A549 (cell line): ENCODE results near the gene CUEDC2. TPM values are rescaled to one million over a fixed set of nuclear protein-coding genes. Genes with fewer than 3 reads are reported as not detected.

ENCODE experiments used
- ATAC-seq, 2 experiments: fragments of 200-7000 bp in 1 of 2; fragments of >200 bp in 1 of 2; cut with Nextera tagmentation in 1 of 2; cut with Tn5 transposase in 1 of 2; 3 replicates each; pipeline versions ENCODE4 v1.8.0 to v1.9.1; 2018 to 2020; ENCODE audit warnings: mild to moderate bottlenecking in 1 of 2, moderate library complexity in 1 of 2
- CTCF ChIA-PET: fragments of 300-600 bp; sonication (Branson Sonifier 250); formaldehyde crosslinking; extraction: SDS; loops from one replicate; lab custom pipeline; 2021; ENCODE audit warnings: antibody characterized with exemption, inconsistent platforms; lab: Yijun Ruan, JAX
- POLR2A ChIA-PET: fragments of 350-600 bp; formaldehyde crosslinking; extraction: SDS; loops from one replicate; lab custom pipeline; 2021; ENCODE audit warnings: antibody characterized with exemption, inconsistent platforms; lab: Yijun Ruan, JAX
- DNase-seq, 2 experiments: peaks; one replicate each; pipeline versions ENCODE4 v3.0.0 to v3.0.0-alpha.2; 2011 to 2016; ENCODE audit warnings: low read depth in 1 of 2, low spot score in 1 of 2
- FAIRE-seq: peaks from 2 replicates; lab custom pipeline; 2011; peaks lifted over from hg19 to GRCh38; lab: Jason Lieb, UNC
- H3K27ac ChIP-seq, 2 experiments: fragments of >200 bp; sonication (Bioruptor Twin); formaldehyde crosslinking; 3 replicates each; pipeline ENCODE4 v1.5.1; 2016 to 2017
- H3K4me1 ChIP-seq: fragments of >200 bp; sonication (Bioruptor Twin); formaldehyde crosslinking; 3 replicates; pipeline ENCODE4 v1.6.1; 2016
- H3K4me2 ChIP-seq: fragments of >200 bp; sonication (Bioruptor Twin); formaldehyde crosslinking; 3 replicates; pipeline ENCODE4 v1.6.1; 2016
- H3K4me3 ChIP-seq: fragments of >200 bp; sonication (Bioruptor Twin); formaldehyde crosslinking; 3 replicates; pipeline ENCODE4 v1.5.1; 2016
- H3K9me3 ChIP-seq: fragments of >200 bp; sonication (Bioruptor Twin); formaldehyde crosslinking; 3 replicates; pipeline ENCODE4 v1.6.1; 2016
- CBX2 ChIP-seq: fragments of 200-600 bp; sonication (generic); IDR thresholded peaks from 2 replicates; pipeline ENCODE4 v1.6.1; 2016; ENCODE audit warnings: low read depth, mild to moderate bottlenecking, borderline replicate concordance
- ESRRA ChIP-seq: fragments of 150-350 bp; IDR thresholded peaks from 2 replicates; pipeline ENCODE4 v1.6.1; 2014; ENCODE audit warnings: mild to moderate bottlenecking, low read length, borderline replicate concordance
- FOSL2 ChIP-seq, 2 experiments: fragments of 450-650 bp in 1 of 2; fragments of >200 bp in 1 of 2; sonication (Bioruptor Twin) in 1 of 2; formaldehyde crosslinking; IDR thresholded peaks; 2 replicates each; pipeline versions ENCODE4 v1.5.0 to v1.6.1; 2016 to 2020; ENCODE audit warnings: mild to moderate bottlenecking in 1 of 2, moderate library complexity in 1 of 2
- HDAC2 ChIP-seq: fragments of 200-600 bp; sonication (generic); IDR thresholded peaks from 2 replicates; pipeline ENCODE4 v1.6.1; 2016
- HEYL ChIP-seq: fragments of 250-450 bp; sonication (Bioruptor Pico); IDR thresholded peaks from 2 replicates; pipeline ENCODE4 v1.8.0; 2021; ENCODE audit warnings: mild to moderate bottlenecking, moderate library complexity
- JUN ChIP-seq, 2 experiments: fragments of >200 bp; sonication (Bioruptor Twin); formaldehyde crosslinking; IDR thresholded peaks; 2 replicates in 1 of 2; 3 replicates in 1 of 2; pipeline ENCODE4 v1.6.1; 2016 to 2017
- JUNB ChIP-seq: fragments of >200 bp; sonication (Bioruptor Twin); formaldehyde crosslinking; IDR thresholded peaks from 2 replicates; pipeline ENCODE4 v1.6.1; 2016
- KDM5A ChIP-seq: fragments of 200-600 bp; sonication (generic); IDR thresholded peaks from 2 replicates; pipeline ENCODE4 v1.6.1; 2016; ENCODE audit warnings: antibody characterized with exemption, mild to moderate bottlenecking
- NFE2L2 ChIP-seq: fragments of 150-350 bp; conservative IDR thresholded peaks from 2 replicates; pipeline ENCODE4 v1.6.1; 2014; ENCODE audit warnings: low read length
- POLR2AphosphoS2 ChIP-seq: conservative IDR thresholded peaks from 2 replicates; pipeline ENCODE4 v1.6.1; 2012; ENCODE audit warnings: low read length, improper control_type of control experiment, inconsistent platforms
- RAD21 ChIP-seq, 2 experiments: fragments of >200 bp in 1 of 2; sonication (Bioruptor Twin) in 1 of 2; formaldehyde crosslinking in 1 of 2; IDR thresholded peaks in 1 of 2; conservative IDR thresholded peaks in 1 of 2; 2 replicates in 1 of 2; 3 replicates in 1 of 2; pipeline ENCODE4 v1.6.1; 2012 to 2018; ENCODE audit warnings: inconsistent platforms in 1 of 2
- RARB ChIP-seq: fragments of 250-450 bp; sonication (Bioruptor Pico); IDR thresholded peaks from 2 replicates; pipeline ENCODE4 v1.8.0; 2021; ENCODE audit warnings: mild to moderate bottlenecking, moderate library complexity
- RFX5 ChIP-seq: fragments of 450-650 bp; IDR thresholded peaks from 2 replicates; pipeline ENCODE4 v1.7.1; 2014; ENCODE audit warnings: antibody characterized with exemption, mild to moderate bottlenecking, moderate library complexity
- SMC3 ChIP-seq: fragments of >200 bp; sonication (Bioruptor Twin); formaldehyde crosslinking; IDR thresholded peaks from 3 replicates; pipeline ENCODE4 v1.6.1; 2018; ENCODE audit warnings: inconsistent platforms
- TP53 ChIP-seq: fragments of 250-450 bp; sonication (Bioruptor Pico); IDR thresholded peaks from 2 replicates; pipeline ENCODE4 v1.5.0; 2021; ENCODE audit warnings: mild to moderate bottlenecking, moderate library complexity
- WGBS: methylation state at CpG from one replicate; pipeline ENCODE4 v1.1.6; 2017; ENCODE audit errors: missing lambda C conversion rate; 5-methylcytosine and 5-hydroxymethylcytosine counted together
- polyA plus RNA-seq, 4 experiments: library from polyadenylated mRNA; depleted of rRNA in 3 of 4; stranded (reverse); fragments of >200 nt; fragmentation: RNase III in 1 of 4; extraction: RNeasy Plus Mini Kit Qiagen cat#74134 plus additional on column Dnase treatment in 1 of 4; gene quantifications; 2 replicates in 3 of 4; 3 replicates in 1 of 4; pipeline ENCODE4 v1.2.3, GENCODE V29; 2011 to 2017
- TF ChIP-seq, protein P1 (sequence below): IDR thresholded peaks from 2 replicates; pipeline ENCODE4 v1.6.1; 2012
- TF ChIP-seq, protein P2 (sequence below): fragments of 250-450 bp; sonication (Bioruptor Pico); IDR thresholded peaks from 2 replicates; pipeline ENCODE4 v1.5.0; 2020; ENCODE audit warnings: low read depth, mild to moderate bottlenecking, moderate library complexity
- TF ChIP-seq, protein P3 (sequence below): fragments of 450-650 bp; IDR thresholded peaks from 2 replicates; pipeline ENCODE4 v1.6.1; 2014; ENCODE audit warnings: antibody characterized with exemption
- TF ChIP-seq, protein P4 (sequence below): IDR thresholded peaks from 2 replicates; pipeline ENCODE4 v1.6.1; 2012; ENCODE audit warnings: low read depth, borderline replicate concordance
- TF ChIP-seq, protein P5 (sequence below): fragments of >200 bp; sonication (Bioruptor Twin); formaldehyde crosslinking; IDR thresholded peaks from 3 replicates; pipeline ENCODE4 v1.6.1; 2016
- TF ChIP-seq, protein P6 (sequence below): fragments of >200 bp; sonication (Bioruptor Twin); formaldehyde crosslinking; IDR thresholded peaks from 2 replicates; pipeline ENCODE4 v1.6.1; 2016

Gene CUEDC2
- polyA plus RNA-seq, 2 of the 4 experiments (the other 2 are of a cell fraction) = 43.7 to 67.4 TPM

DNA sequence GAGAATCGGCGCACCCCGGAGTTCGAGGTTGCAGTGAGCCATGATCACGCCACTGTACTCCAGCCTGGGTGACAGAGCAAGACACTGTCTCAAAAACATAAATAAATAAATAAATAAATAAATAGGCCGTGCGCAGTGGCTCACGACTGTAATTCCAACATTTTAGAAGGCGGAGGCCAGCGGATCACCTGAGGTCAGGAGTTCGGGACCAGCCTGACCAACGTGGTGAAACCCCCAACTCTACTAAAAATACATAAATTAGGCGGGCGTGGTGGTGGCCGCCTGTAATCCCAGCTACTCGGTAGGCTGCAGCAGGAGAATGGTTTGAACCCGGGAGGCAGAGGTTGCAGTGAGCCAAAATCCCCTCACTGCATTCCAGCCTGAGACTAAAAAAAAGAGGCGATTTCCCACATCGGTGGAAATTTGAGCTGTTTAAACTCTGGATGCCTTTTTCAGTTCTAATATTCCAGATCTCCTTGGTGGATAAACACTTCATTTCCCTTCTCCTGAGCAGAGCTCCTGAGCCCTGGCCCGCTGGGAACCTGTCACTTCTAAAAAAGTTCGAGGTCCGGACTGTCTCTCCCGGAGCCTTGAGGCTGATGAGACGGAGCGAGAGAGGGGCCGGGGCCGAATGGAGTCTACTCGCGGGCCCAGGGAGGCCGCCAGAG, 38.8 kb downstream of the CUEDC2 start:
- peaks cover 16% of the 10 kb centered on the region; the same call in 2 of the 3 replicates for H3K4me1 ChIP-seq
- H3K9me3 ChIP-seq = no peaks in the 10 kb centered on the region
- FAIRE-seq = no peak
- TF ChIP-seq, protein P1, sequence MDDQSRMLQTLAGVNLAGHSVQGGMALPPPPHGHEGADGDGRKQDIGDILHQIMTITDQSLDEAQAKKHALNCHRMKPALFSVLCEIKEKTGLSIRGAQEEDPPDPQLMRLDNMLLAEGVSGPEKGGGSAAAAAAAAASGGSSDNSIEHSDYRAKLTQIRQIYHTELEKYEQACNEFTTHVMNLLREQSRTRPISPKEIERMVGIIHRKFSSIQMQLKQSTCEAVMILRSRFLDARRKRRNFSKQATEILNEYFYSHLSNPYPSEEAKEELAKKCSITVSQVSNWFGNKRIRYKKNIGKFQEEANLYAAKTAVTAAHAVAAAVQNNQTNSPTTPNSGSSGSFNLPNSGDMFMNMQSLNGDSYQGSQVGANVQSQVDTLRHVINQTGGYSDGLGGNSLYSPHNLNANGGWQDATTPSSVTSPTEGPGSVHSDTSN = no peak
- TF ChIP-seq RAD21 (conservative IDR thresholded peaks at IDR 0.05 in 1 of 2, IDR thresholded peaks at IDR 0.05 in 1 of 2) = peak in 1 of 2 experiments; percentile 72; a peak in 1 of 5 replicates
- TF ChIP-seq, protein P2, sequence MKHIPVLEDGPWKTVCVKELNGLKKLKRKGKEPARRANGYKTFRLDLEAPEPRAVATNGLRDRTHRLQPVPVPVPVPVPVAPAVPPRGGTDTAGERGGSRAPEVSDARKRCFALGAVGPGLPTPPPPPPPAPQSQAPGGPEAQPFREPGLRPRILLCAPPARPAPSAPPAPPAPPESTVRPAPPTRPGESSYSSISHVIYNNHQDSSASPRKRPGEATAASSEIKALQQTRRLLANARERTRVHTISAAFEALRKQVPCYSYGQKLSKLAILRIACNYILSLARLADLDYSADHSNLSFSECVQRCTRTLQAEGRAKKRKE = no peak
- TF ChIP-seq, all 56 proteins: peak for 1
- no peak for DNase-seq
- peak overlapping the region; percentile 68 to 91; a peak in 5 of 6 replicates for H3K27ac ChIP-seq
- H3K4me2 ChIP-seq = peak overlapping the region; percentile 98
- WGBS = 58% methylated on average over 22 of the region's 30 CpGs
- ChIA-PET CTCF (interaction anchor here (0.6 to 16.2 kb wide), 38 partner anchors 11 to 1328 kb away, joined by 3 to 450 read pairs (median 4); partner anchors contain the start of genes C10orf95, CUEDC2, ELOVL3 and FBXL15), POLR2A (interaction anchor here (0.5 kb wide), 1 partner anchor 78 kb away, joined by 3 read pairs; no protein-coding TSS in a partner anchor)
- H3K4me3 ChIP-seq = peak overlapping the region; percentile 56
- ATAC-seq = peak in 1 of 2 experiments; percentile 81; a peak in 3 of 6 replicates

DNA sequence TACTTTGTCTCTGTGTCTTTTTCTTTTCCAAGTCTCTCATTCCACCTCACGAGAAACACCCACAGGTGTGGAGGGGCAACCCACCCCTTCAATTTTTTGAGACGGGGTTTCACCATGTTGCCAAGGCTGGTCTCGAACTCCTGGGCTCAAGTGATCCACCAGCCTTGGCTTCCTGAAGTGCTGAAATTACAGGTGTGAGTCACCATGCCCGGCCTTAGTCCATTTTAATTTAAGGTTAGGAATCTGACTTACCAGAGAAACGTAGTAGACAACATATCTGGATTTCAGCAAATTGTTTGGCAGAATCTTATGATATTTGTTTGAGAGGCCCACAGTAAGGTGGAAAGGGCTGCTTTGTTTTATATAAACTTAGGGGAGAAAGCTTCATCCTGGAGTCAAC, 40.1 kb downstream of the CUEDC2 start:
- ChIA-PET POLR2A (no interaction called here), CTCF (interaction anchor here (0.6 to 16.2 kb wide), 9 partner anchors 12 to 191 kb away, joined by 3 to 450 read pairs (median 75); partner anchors contain the start of genes CUEDC2, ELOVL3, FBXL15 and PITX3)
- no peak overlapping the region for H3K4me2 ChIP-seq
- FAIRE-seq (no peak), ATAC-seq (no peak), DNase-seq (no peak)
- TF ChIP-seq, protein P2 = no peak
- no peak for TF ChIP-seq FOSL2 (IDR thresholded peaks at IDR 0.05)
- TF ChIP-seq FOSL2 (CRISPR knock-in tag; IDR thresholded peaks at IDR 0.05) = peak; percentile 34
- TF ChIP-seq NFE2L2 = no peak
- TF ChIP-seq SMC3 = no peak
- no peak overlapping the region for H3K4me3 ChIP-seq
- H3K9me3 ChIP-seq = no peaks in the 10 kb centered on the region
- peaks cover 16% of the 10 kb centered on the region; the same call in 2 of the 3 replicates for H3K4me1 ChIP-seq
- 74% methylated on average over 5 of the region's 5 CpGs for WGBS
- no peak overlapping the region for H3K27ac ChIP-seq

DNA sequence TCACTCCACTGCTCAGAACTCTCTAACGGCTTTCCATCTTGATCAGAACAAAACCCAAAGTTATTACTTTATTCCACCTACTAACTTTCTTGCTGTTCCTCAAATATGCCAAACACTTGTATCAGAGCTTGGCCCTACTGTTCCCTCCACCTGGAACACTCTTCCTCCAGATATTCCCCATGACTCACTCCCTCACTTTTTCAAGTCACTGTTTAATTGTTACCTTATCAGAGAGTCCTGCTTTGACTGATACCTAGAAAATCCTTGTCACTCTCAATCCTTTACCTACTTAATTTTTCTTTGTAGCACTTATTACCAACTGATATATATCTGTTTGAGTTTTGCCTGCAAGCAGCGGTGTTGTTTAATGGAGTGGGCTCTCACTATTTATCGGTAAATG, 42.5 kb downstream of the CUEDC2 start:
- H3K27ac ChIP-seq = no peak overlapping the region
- no peak overlapping the region for H3K4me3 ChIP-seq
- ChIA-PET POLR2A (no interaction called here), CTCF (interaction anchor here (0.9 to 12.6 kb wide), 10 partner anchors 9 to 157 kb away, joined by 3 to 133 read pairs (median 4); no protein-coding TSS in a partner anchor)
- no peak overlapping the region for H3K4me2 ChIP-seq
- 94% methylated on average over 3 of the region's 3 CpGs for WGBS
- ATAC-seq = no peak
- H3K4me1 ChIP-seq = 0 out of 3 replicates have a peak, but pooled peaks cover 5% of the 10 kb centered on the region
- no peak for DNase-seq
- no peaks in the 10 kb centered on the region for H3K9me3 ChIP-seq
- TF ChIP-seq, protein P1 = no peak
- TF ChIP-seq, protein P3, sequence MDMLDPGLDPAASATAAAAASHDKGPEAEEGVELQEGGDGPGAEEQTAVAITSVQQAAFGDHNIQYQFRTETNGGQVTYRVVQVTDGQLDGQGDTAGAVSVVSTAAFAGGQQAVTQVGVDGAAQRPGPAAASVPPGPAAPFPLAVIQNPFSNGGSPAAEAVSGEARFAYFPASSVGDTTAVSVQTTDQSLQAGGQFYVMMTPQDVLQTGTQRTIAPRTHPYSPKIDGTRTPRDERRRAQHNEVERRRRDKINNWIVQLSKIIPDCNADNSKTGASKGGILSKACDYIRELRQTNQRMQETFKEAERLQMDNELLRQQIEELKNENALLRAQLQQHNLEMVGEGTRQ = no peak
- TF ChIP-seq RAD21 (conservative IDR thresholded peaks at IDR 0.05 in 1 of 2, IDR thresholded peaks at IDR 0.05 in 1 of 2) (no peak), HDAC2 (no peak), HEYL (CRISPR knock-in tag) (no peak), POLR2AphosphoS2 (no peak), RFX5 (no peak), CBX2 (no peak), FOSL2 (IDR thresholded peaks at IDR 0.05) (no peak), FOSL2 (CRISPR knock-in tag; IDR thresholded peaks at IDR 0.05) (no peak), JUN (IDR thresholded peaks at IDR 0.05) (no peak), JUNB (no peak), ESRRA (no peak), SMC3 (no peak), KDM5A (no peak), RARB (CRISPR knock-in tag) (no peak), TP53 (no peak)
- TF ChIP-seq, protein P4, sequence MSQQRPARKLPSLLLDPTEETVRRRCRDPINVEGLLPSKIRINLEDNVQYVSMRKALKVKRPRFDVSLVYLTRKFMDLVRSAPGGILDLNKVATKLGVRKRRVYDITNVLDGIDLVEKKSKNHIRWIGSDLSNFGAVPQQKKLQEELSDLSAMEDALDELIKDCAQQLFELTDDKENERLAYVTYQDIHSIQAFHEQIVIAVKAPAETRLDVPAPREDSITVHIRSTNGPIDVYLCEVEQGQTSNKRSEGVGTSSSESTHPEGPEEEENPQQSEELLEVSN = no peak
- TF ChIP-seq, protein P5, sequence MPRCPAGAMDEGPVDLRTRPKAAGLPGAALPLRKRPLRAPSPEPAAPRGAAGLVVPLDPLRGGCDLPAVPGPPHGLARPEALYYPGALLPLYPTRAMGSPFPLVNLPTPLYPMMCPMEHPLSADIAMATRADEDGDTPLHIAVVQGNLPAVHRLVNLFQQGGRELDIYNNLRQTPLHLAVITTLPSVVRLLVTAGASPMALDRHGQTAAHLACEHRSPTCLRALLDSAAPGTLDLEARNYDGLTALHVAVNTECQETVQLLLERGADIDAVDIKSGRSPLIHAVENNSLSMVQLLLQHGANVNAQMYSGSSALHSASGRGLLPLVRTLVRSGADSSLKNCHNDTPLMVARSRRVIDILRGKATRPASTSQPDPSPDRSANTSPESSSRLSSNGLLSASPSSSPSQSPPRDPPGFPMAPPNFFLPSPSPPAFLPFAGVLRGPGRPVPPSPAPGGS = no peak
- TF ChIP-seq, protein P6, sequence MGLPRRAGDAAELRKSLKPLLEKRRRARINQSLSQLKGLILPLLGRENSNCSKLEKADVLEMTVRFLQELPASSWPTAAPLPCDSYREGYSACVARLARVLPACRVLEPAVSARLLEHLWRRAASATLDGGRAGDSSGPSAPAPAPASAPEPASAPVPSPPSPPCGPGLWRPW = no peak
- FAIRE-seq = no peak
